GM19438 (cell line): ENCODE data around the gene CMSS1.
"Not testable (repeated sequence)": the region's sequence is repeated elsewhere in the genome, so short reads cannot be mapped to it uniquely, and the experiment has no call there.

Source experiments
- ATAC-seq: cut with Tn5 transposase; IDR thresholded peaks from one replicate; pipeline ENCODE4 v1.9.1; 2021; ENCODE audit warnings: low read depth; ENCODE audit not compliant: unreplicated experiment

CMSS1 gene

GRCh38 chr3:100043271-100043670 is 225.6 kb downstream of the CMSS1 start:
- ATAC-seq: no peak

GRCh38 chr3:100044369-100044768 is 226.7 kb downstream of the CMSS1 start:
- ATAC-seq: peak; percentile 78

- ATAC-seq: no peak
Measured at GRCh38 chr3:100045696-100046095, 228.0 kb downstream of the CMSS1 start.

GRCh38 chr3:100046986-100047385 is 229.3 kb downstream of the CMSS1 start:
- no peak for ATAC-seq

GRCh38 chr3:100047455-100048141 is 229.9 kb downstream of the CMSS1 start:
- peak; percentile 72 for ATAC-seq

GRCh38 chr3:100048248-100048647 is 230.6 kb downstream of the CMSS1 start:
- ATAC-seq: no peak

- ATAC-seq: not testable (repeated sequence)
Measured at GRCh38 chr3:100051513-100051912, 233.9 kb downstream of the CMSS1 start.

GRCh38 chr3:100053951-100054620 is 236.4 kb downstream of the CMSS1 start:
- no peak for ATAC-seq

GRCh38 chr3:100057716-100058575 is 240.3 kb downstream of the CMSS1 start:
- ATAC-seq: no peak

- ATAC-seq: no peak
Measured at GRCh38 chr3:100059472-100059871, 241.8 kb downstream of the CMSS1 start.

- no peak for ATAC-seq
Measured at GRCh38 chr3:100060685-100061484, 243.2 kb downstream of the CMSS1 start.

GRCh38 chr3:100062665-100063064 is 245.0 kb downstream of the CMSS1 start:
- ATAC-seq: no peak

GRCh38 chr3:100063929-100064461 is 246.3 kb downstream of the CMSS1 start:
- no peak for ATAC-seq

- ATAC-seq: no peak
Measured at GRCh38 chr3:100067589-100067988, 249.9 kb downstream of the CMSS1 start.

- ATAC-seq: no peak
Measured at GRCh38 chr3:100068826-100069225, 251.2 kb downstream of the CMSS1 start.

GRCh38 chr3:100069472-100069871 is 251.8 kb downstream of the CMSS1 start:
- ATAC-seq: no peak

GRCh38 chr3:100072326-100073048 is 254.8 kb downstream of the CMSS1 start:
- ATAC-seq: no peak

GRCh38 chr3:100073049-100073713 is 255.5 kb downstream of the CMSS1 start:
- ATAC-seq: no peak

- no peak for ATAC-seq
Measured at GRCh38 chr3:100073714-100074307, 256.1 kb downstream of the CMSS1 start.
